Raji (cell line): ENCODE data around the gene TBL3.

ENCODE experiments used
- POLR2A ChIP-seq: IDR thresholded peaks from 2 replicates; pipeline ENCODE4 v1.6.1; 2011; ENCODE audit warnings: low read depth, low read length, control low read depth; ENCODE audit not compliant: insufficient read depth

TBL3 gene

GRCh38 chr16:1971796-1972489 lies at the start of gene TBL3:
Gene TBL3 (plus strand): TSS chr16:1972053. CDS start chr16:1972165, 112 bp downstream.
- peak; percentile 93 for TF ChIP-seq POLR2A

GRCh38 chr16:1922357-1922756 lies 49.5 kb upstream of the TBL3 start:
- TF ChIP-seq POLR2A: no peak

GRCh38 chr16:1923299-1924034 lies 48.4 kb upstream of the TBL3 start:
- TF ChIP-seq POLR2A: no peak

GRCh38 chr16:1924095-1924494 lies 47.8 kb upstream of the TBL3 start:
- no peak for TF ChIP-seq POLR2A

GRCh38 chr16:1926271-1926670 lies 45.6 kb upstream of the TBL3 start:
- no peak for TF ChIP-seq POLR2A

GRCh38 chr16:1929105-1929504 lies 42.7 kb upstream of the TBL3 start:
- no peak for TF ChIP-seq POLR2A

- peak; percentile 53; the same call in 1 of the 2 replicates for TF ChIP-seq POLR2A
Measured at GRCh38 chr16:1929578-1930337, 42.1 kb upstream of the TBL3 start.

- no peak for TF ChIP-seq POLR2A
Measured at GRCh38 chr16:1930338-1930720, 41.5 kb upstream of the TBL3 start.

- TF ChIP-seq POLR2A: no peak
Measured at GRCh38 chr16:1932050-1933028, 39.5 kb upstream of the TBL3 start.

- no peak for TF ChIP-seq POLR2A
Measured at GRCh38 chr16:1933097-1933661, 38.7 kb upstream of the TBL3 start.

GRCh38 chr16:1936945-1937479 lies 34.8 kb upstream of the TBL3 start:
- TF ChIP-seq POLR2A: no peak

GRCh38 chr16:1938316-1938715 lies 33.5 kb upstream of the TBL3 start:
- TF ChIP-seq POLR2A: no peak

GRCh38 chr16:1938910-1939309 lies 32.9 kb upstream of the TBL3 start:
- TF ChIP-seq POLR2A: no peak
